H1 (cell line): Measurements from ENCODE around the gene RFX5. TPM values are rescaled to one million over a fixed set of nuclear protein-coding genes. Genes with fewer than 3 reads are reported as not detected.

ENCODE experiments used
- CTCF ChIA-PET: fragments of 300-600 bp; sonication (Branson Sonifier 250); formaldehyde crosslinking; loops from one replicate; lab custom pipeline; 2021; ENCODE audit not compliant: partially characterized antibody; lab: Charles Lee
- POLR2A ChIA-PET: fragments of 300-600 bp; sonication (Branson Sonifier 250); formaldehyde crosslinking; loops from one replicate; lab custom pipeline; 2021; ENCODE audit warnings: inconsistent platforms; ENCODE audit not compliant: partially characterized antibody; lab: Charles Lee
- DNase-seq, 2 experiments: peaks; one replicate each; pipeline versions ENCODE4 v3.0.0 to v3.0.0-alpha.2; 2010 to 2022; ENCODE audit warnings: low spot score in 2 of 2, low read depth in 1 of 2, mixed read lengths in 1 of 2
- FAIRE-seq: peaks from 2 replicates; lab custom pipeline; 2011; peaks lifted over from hg19 to GRCh38; lab: Jason Lieb, UNC
- H2AFZ ChIP-seq: 2 replicates; pipeline ENCODE4 v1.8.1; 2012; ENCODE audit warnings: low read length, inconsistent platforms
- H2AK5ac ChIP-seq: 2 replicates; pipeline ENCODE4 v1.6.1; 2013; ENCODE audit warnings: low read depth, low read length
- H2BK120ac ChIP-seq: replicated peaks from 2 replicates; pipeline ENCODE3; 2013; ENCODE audit warnings: low read depth, low read length, inconsistent platforms
- H2BK12ac ChIP-seq: 2 replicates; pipeline ENCODE4 v1.6.1; 2013; ENCODE audit warnings: low read depth, low read length
- H2BK15ac ChIP-seq: 2 replicates; pipeline ENCODE4 v1.6.1; 2013; ENCODE audit warnings: low read length
- H2BK20ac ChIP-seq: 2 replicates; pipeline ENCODE4 v1.6.1; 2013; ENCODE audit warnings: low read length
- H2BK5ac ChIP-seq: 2 replicates; pipeline ENCODE4 v1.6.1; 2013; ENCODE audit warnings: low read depth, low read length
- H3K14ac ChIP-seq: 2 replicates; pipeline ENCODE4 v1.6.1; 2013; ENCODE audit warnings: inconsistent platforms; ENCODE audit not compliant: insufficient read length
- H3K18ac ChIP-seq: 2 replicates; pipeline ENCODE4 v1.6.1; 2013; ENCODE audit warnings: low read length; ENCODE audit errors: extremely low read depth
- H3K23ac ChIP-seq: 2 replicates; pipeline ENCODE4 v1.6.1; 2013; ENCODE audit warnings: inconsistent platforms; ENCODE audit not compliant: insufficient read length
- H3K23me2 ChIP-seq: 2 replicates; pipeline ENCODE4 v1.6.1; 2013; ENCODE audit warnings: low read depth, low read length
- H3K27ac ChIP-seq: 2 replicates; pipeline ENCODE4 v1.6.1; 2011; ENCODE audit warnings: low read depth, low read length, inconsistent platforms
- H3K27me3 ChIP-seq, 4 experiments: replicated peaks in 1 of 4; 1 replicate in 1 of 4; 2 replicates in 3 of 4; pipeline versions ENCODE4 v1.6.1 to v1.8.1; 2011 to 2013; ENCODE audit warnings: low read length in 3 of 4, mild to moderate bottlenecking in 3 of 4, inconsistent platforms in 2 of 4, mixed read lengths in 2 of 4, moderate library complexity in 1 of 4; ENCODE audit not compliant: control insufficient read depth in 3 of 4, insufficient read depth in 3 of 4; ENCODE audit errors: extremely low read depth in 1 of 4
- H3K36me3 ChIP-seq, 4 experiments: 2 replicates each; pipeline versions ENCODE4 v1.6.1 to v1.8.1; 2011 to 2013; ENCODE audit warnings: mild to moderate bottlenecking in 4 of 4, low read length in 3 of 4, moderate library complexity in 2 of 4, control low read depth in 1 of 4, inconsistent platforms in 1 of 4; ENCODE audit not compliant: insufficient read depth in 4 of 4, control insufficient read depth in 2 of 4
- H3K4ac ChIP-seq: replicated peaks from 2 replicates; pipeline ENCODE3; 2013; ENCODE audit warnings: low read length, low read depth, mixed read lengths, inconsistent platforms; ENCODE audit not compliant: insufficient read length
- H3K4me1 ChIP-seq, 4 experiments: replicated peaks in 1 of 4; 1 replicate in 1 of 4; 2 replicates in 3 of 4; pipeline versions ENCODE4 v1.6.1 to v1.8.1; 2011 to 2013; ENCODE audit warnings: low read length in 3 of 4, inconsistent platforms in 2 of 4, mixed read lengths in 1 of 4; ENCODE audit not compliant: insufficient read depth in 4 of 4, control insufficient read depth in 3 of 4
- H3K4me2 ChIP-seq, 2 experiments: 2 replicates each; pipeline versions ENCODE4 v1.6.1 to v1.8.1; 2011 to 2013; ENCODE audit warnings: low read depth in 2 of 2, low read length in 2 of 2, control low read depth in 1 of 2, inconsistent platforms in 1 of 2, mild to moderate bottlenecking in 1 of 2; ENCODE audit not compliant: insufficient read depth in 1 of 2
- H3K4me3 ChIP-seq, 4 experiments: fragments of 200-600, 300-600 bp in 1 of 4; sonication (generic), shearing (Covaris generic), sonication (Bioruptor Twin) in 1 of 4; 2 replicates each; pipeline versions ENCODE4 v1.5.1 to v1.8.1; 2011 to 2016; ENCODE audit warnings: low read length in 4 of 4, low read depth in 3 of 4, control low read depth in 2 of 4, inconsistent platforms in 2 of 4, mild to moderate bottlenecking in 2 of 4, mixed read lengths in 1 of 4, moderate library complexity in 1 of 4; ENCODE audit not compliant: insufficient read depth in 2 of 4; ENCODE audit errors: extremely low read depth in 1 of 4
- H3K56ac ChIP-seq: replicated peaks from 2 replicates; pipeline ENCODE3; 2013; ENCODE audit warnings: low read depth, mild to moderate bottlenecking, mixed read lengths, low read length, inconsistent platforms; ENCODE audit not compliant: insufficient read length
- H3K79me1 ChIP-seq: 2 replicates; pipeline ENCODE4 v1.6.1; 2013; ENCODE audit warnings: low read depth, low read length, control low read depth
- H3K79me2 ChIP-seq, 2 experiments: 2 replicates each; pipeline versions ENCODE4 v1.6.1 to v1.8.1; 2012 to 2013; ENCODE audit warnings: low read length in 2 of 2, mild to moderate bottlenecking in 2 of 2, inconsistent platforms in 1 of 2; ENCODE audit not compliant: insufficient read depth in 2 of 2, control insufficient read depth in 1 of 2
- H3K9ac ChIP-seq, 4 experiments: replicated peaks in 1 of 4; 1 replicate in 1 of 4; 2 replicates in 3 of 4; pipeline versions ENCODE4 v1.6.1 to v1.8.1; 2011 to 2013; ENCODE audit warnings: low read depth in 3 of 4, low read length in 3 of 4, control low read depth in 2 of 4, mild to moderate bottlenecking in 2 of 4, moderate library complexity in 2 of 4, inconsistent platforms in 1 of 4; ENCODE audit errors: extremely low read depth in 1 of 4
- H3K9me3 ChIP-seq, 2 experiments: 2 replicates each; pipeline versions ENCODE4 v1.6.1 to v1.8.1; 2012 to 2013; ENCODE audit warnings: mild to moderate bottlenecking in 2 of 2, moderate library complexity in 2 of 2, control low read depth in 1 of 2, inconsistent platforms in 1 of 2, low read depth in 1 of 2, low read length in 1 of 2, mixed read lengths in 1 of 2; ENCODE audit not compliant: insufficient read depth in 2 of 2
- H4K20me1 ChIP-seq, 2 experiments: replicated peaks in 1 of 2; 2 replicates each; pipeline versions ENCODE3 to v1.8.1; 2011 to 2013; ENCODE audit warnings: inconsistent platforms in 2 of 2, low read length in 2 of 2, mild to moderate bottlenecking in 1 of 2; ENCODE audit not compliant: insufficient read depth in 2 of 2, control insufficient read depth in 1 of 2
- H4K5ac ChIP-seq: 2 replicates; pipeline ENCODE4 v1.6.1; 2013; ENCODE audit warnings: low read length, low read depth, mixed read lengths, inconsistent platforms; ENCODE audit not compliant: insufficient read length
- H4K8ac ChIP-seq: 2 replicates; pipeline ENCODE4 v1.8.0; 2013; ENCODE audit warnings: mild to moderate bottlenecking, moderate library complexity, low read length, inconsistent platforms; ENCODE audit not compliant: insufficient read depth; ENCODE audit errors: extremely low read depth
- H4K91ac ChIP-seq: replicated peaks from 2 replicates; pipeline ENCODE3; 2013; ENCODE audit warnings: low read length, mixed read lengths, inconsistent platforms; ENCODE audit not compliant: insufficient read length
- ASH2L ChIP-seq: fragments of 200-600, 300-600 bp; sonication (generic); IDR thresholded peaks from one replicate; pipeline ENCODE4 v1.7.1; 2017; ENCODE audit warnings: low read length
- POLR2A ChIP-seq, 2 experiments: IDR thresholded peaks; 1 replicate in 1 of 2; 2 replicates in 1 of 2; pipeline ENCODE4 v1.6.1; 2011; ENCODE audit warnings: low read depth in 2 of 2, low read length in 2 of 2, mild to moderate bottlenecking in 2 of 2; ENCODE audit errors: control extremely low read depth in 1 of 2
- POLR2AphosphoS5 ChIP-seq: IDR thresholded peaks from 2 replicates; pipeline ENCODE4 v1.6.1; 2011; ENCODE audit warnings: low read depth, low read length
- RAD21 ChIP-seq, 2 experiments: IDR thresholded peaks in 1 of 2; conservative IDR thresholded peaks in 1 of 2; 2 replicates each; pipeline ENCODE4 v1.6.1; 2011; ENCODE audit warnings: low read depth in 2 of 2, low read length in 2 of 2, improper control_type of control experiment in 1 of 2, inconsistent platforms in 1 of 2, mild to moderate bottlenecking in 1 of 2, moderate library complexity in 1 of 2
- SIRT6 ChIP-seq: IDR thresholded peaks from one replicate; pipeline ENCODE4 v1.7.1; 2012; ENCODE audit warnings: low read length, inconsistent platforms
- WGBS, 2 experiments: shearing (Covaris generic) in 1 of 2; methylation state at CpG; one replicate each; pipeline versions ENCODE4 v1.1.6 to v1.1.7; 2013 to 2015; ENCODE audit warnings: low lambda C conversion rate in 2 of 2, mixed read lengths in 2 of 2, inconsistent platforms in 1 of 2, low coverage in 1 of 2, missing lambda C conversion rate in 1 of 2; ENCODE audit not compliant: insufficient replicate concordance in 2 of 2, insufficient coverage in 1 of 2, insufficient read length in 1 of 2; ENCODE audit errors: extremely low coverage in 1 of 2, missing lambda C conversion rate in 1 of 2; 5-methylcytosine and 5-hydroxymethylcytosine counted together
- polyA plus RNA-seq, 7 experiments: library from polyadenylated mRNA; depleted of rRNA in 3 of 7; stranded (reverse) in 5 of 7; unstranded in 2 of 7; fragments of >200 nt in 5 of 7; fragments of 200-250 nt in 2 of 7; gene quantifications; 1 replicate in 5 of 7; 2 replicates in 1 of 7; 4 replicates in 1 of 7; pipeline versions ENCODE4 v1.2.1 to v1.2.3, GENCODE V29; 2011 to 2013; ENCODE audit warnings: missing spikeins in 2 of 7, mixed read lengths in 2 of 7
- total RNA-seq: library from RNA; stranded (reverse); fragmentation: NEBNext Ultra II Directional; extraction: Animal tissue kit (Norgen Biotek cat#: 25700); gene quantifications from 2 replicates; pipeline ENCODE4 v1.2.1, GENCODE V29; 2021
- TF ChIP-seq, protein P1 (sequence below), 3 experiments: IDR thresholded peaks; 1 replicate in 2 of 3; 2 replicates in 1 of 3; pipeline versions ENCODE4 v1.5.1 to v1.6.1; 2011; ENCODE audit warnings: low read length in 3 of 3, mild to moderate bottlenecking in 3 of 3, inconsistent platforms in 2 of 3, low read depth in 1 of 3, moderate library complexity in 1 of 3; ENCODE audit not compliant: insufficient read depth in 1 of 3; ENCODE audit errors: control extremely low read depth in 1 of 3

Gene RFX5
- total and polyA plus RNA-seq, 2 of the 8 experiments (the other 6 are each of a cell fraction or from before 2014, with no cell fraction given), result 27.8 to 59.7 TPM

DNA sequence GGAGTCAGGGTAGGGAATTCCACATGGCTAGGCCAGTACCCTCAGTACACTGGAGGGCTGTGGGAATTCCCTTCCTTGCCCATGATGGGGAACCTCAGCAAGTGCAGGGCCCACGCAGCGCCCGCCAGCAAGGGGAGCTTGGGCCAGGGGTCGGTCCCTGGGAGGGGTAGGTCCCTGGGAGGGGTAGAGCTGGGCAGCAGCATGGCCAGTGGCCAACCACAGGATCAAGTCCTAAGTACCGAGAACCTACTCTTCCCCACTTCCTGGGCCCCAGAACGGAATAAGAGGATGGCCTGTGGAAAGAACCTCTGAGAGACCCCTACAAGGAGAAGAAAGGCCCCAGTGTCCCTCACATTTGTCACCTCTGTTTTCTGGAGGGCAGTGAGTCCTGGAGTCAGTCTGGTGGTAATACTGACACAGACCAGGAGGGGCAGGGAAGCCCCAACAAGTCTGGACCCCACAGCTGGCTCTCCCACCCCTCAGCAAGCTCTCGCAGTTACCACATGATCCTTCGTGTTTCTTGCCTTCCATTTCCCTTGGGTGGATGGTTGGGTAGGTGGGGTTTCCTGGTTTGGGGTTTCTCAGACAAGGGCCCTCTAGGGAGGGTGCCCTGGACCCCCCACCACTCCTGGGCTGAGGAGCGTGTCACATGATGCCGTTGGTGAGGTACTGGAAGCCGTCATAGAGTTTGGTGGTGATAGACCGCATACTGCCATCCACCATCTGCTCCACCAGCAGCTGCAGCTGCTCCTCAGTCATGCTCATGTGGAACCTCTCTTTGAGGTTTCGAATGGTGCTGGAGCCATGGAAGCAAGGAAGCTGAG, 54.6 kb downstream of the RFX5 start:
- H3K4me2 ChIP-seq, result no peak overlapping the region
- no peaks in the 10 kb centered on the region for H3K27me3 ChIP-seq
- H3K36me3 ChIP-seq, result peaks cover 12 to 64% (median 30%) of the 10 kb centered on the region in 4 experiments; a peak in 7 of 8 replicates
- H3K14ac ChIP-seq, result no peak overlapping the region
- H3K79me1 ChIP-seq, result 0 out of 2 replicates have a peak, but pooled peaks cover 9% of the 10 kb centered on the region
- CTCF ChIA-PET, result interaction anchor here (0.7 to 6.5 kb wide), 15 partner anchors 9 to 126 kb away, joined by 3 to 62 read pairs (median 4); no protein-coding TSS in a partner anchor
- no peak overlapping the region for H3K23ac ChIP-seq
- no peak overlapping the region for H4K8ac ChIP-seq
- no peak overlapping the region for H3K4ac ChIP-seq
- no peak overlapping the region for H3K56ac ChIP-seq
- H4K91ac ChIP-seq, result no peak overlapping the region
- no peak overlapping the region for H3K4me3 ChIP-seq
- H3K9me3 ChIP-seq, result no peaks in the 10 kb centered on the region
- TF ChIP-seq POLR2AphosphoS5 (peak; percentile 11; the same call in 1 of the 2 replicates), POLR2A (IDR thresholded peaks at IDR 0.05; ENCODE audit: control extremely low read depth in 1 of 2, low read depth in 2 of 2, low read length in 2 of 2) (peak; percentile 51 to 53), RAD21 (IDR thresholded peaks at IDR 0.05 in 1 of 2, conservative IDR thresholded peaks at IDR 0.05 in 1 of 2; ENCODE audit: low read depth in 2 of 2, low read length in 2 of 2) (peak; percentile 6 to 27; a peak in 2 of 4 replicates), SIRT6 (no peak), ASH2L (no peak)
- TF ChIP-seq, protein P1, sequence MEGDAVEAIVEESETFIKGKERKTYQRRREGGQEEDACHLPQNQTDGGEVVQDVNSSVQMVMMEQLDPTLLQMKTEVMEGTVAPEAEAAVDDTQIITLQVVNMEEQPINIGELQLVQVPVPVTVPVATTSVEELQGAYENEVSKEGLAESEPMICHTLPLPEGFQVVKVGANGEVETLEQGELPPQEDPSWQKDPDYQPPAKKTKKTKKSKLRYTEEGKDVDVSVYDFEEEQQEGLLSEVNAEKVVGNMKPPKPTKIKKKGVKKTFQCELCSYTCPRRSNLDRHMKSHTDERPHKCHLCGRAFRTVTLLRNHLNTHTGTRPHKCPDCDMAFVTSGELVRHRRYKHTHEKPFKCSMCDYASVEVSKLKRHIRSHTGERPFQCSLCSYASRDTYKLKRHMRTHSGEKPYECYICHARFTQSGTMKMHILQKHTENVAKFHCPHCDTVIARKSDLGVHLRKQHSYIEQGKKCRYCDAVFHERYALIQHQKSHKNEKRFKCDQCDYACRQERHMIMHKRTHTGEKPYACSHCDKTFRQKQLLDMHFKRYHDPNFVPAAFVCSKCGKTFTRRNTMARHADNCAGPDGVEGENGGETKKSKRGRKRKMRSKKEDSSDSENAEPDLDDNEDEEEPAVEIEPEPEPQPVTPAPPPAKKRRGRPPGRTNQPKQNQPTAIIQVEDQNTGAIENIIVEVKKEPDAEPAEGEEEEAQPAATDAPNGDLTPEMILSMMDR (IDR thresholded peaks at IDR 0.05; ENCODE audit: control extremely low read depth in 1 of 3, insufficient read depth in 1 of 3, low read depth in 1 of 3, low read length in 3 of 3), result peak; percentile 23 to 38 (median 28); a peak in 3 of 4 replicates
- TF ChIP-seq, all 59 proteins: peak for 4
- 0 out of 2 replicates have a peak overlapping the region, but pooled peaks have one; percentile 1 for H2BK5ac ChIP-seq
- peaks cover 0 to 1% of the 10 kb centered on the region in 2 experiments; a peak in 1 of 4 replicates for H3K79me2 ChIP-seq
- POLR2A ChIA-PET, result interaction anchor here (0.6 to 9.9 kb wide), 15 partner anchors 9 to 328 kb away, joined by 3 to 213 read pairs (median 4); partner anchors contain the start of genes PI4KB, PSMB4, PSMD4 and VPS72
- 92% methylated on average over 12 of the region's 13 CpGs; no CpG with 5 or more reads in 1 of the 2 experiments for WGBS, 2 experiments
- H2BK12ac ChIP-seq, result no peak overlapping the region
- no peak overlapping the region for H3K9ac ChIP-seq
- no peak overlapping the region for H2BK20ac ChIP-seq
- H3K4me1 ChIP-seq, result peaks cover 6 to 21% (median 15%) of the 10 kb centered on the region in 4 experiments
- H2BK15ac ChIP-seq, result no peak overlapping the region
- no peak for FAIRE-seq
- H4K20me1 ChIP-seq, result peaks cover 7 to 22% of the 10 kb centered on the region in 2 experiments
- DNase-seq, result no peak
- no peak overlapping the region for H3K27ac ChIP-seq
- no peak overlapping the region for H2AFZ ChIP-seq
- H4K5ac ChIP-seq, result no peak overlapping the region
- H3K23me2 ChIP-seq, result no peaks in the 10 kb centered on the region
- no peak overlapping the region for H3K18ac ChIP-seq
- H2BK120ac ChIP-seq, result no peak overlapping the region
- no peak overlapping the region for H2AK5ac ChIP-seq
